Measurements from ENCODE around the gene TSPAN4. TPM values are rescaled to one million over a fixed set of nuclear protein-coding genes. Genes with fewer than 3 reads are reported as not detected.

TSPAN4 gene, protein sequence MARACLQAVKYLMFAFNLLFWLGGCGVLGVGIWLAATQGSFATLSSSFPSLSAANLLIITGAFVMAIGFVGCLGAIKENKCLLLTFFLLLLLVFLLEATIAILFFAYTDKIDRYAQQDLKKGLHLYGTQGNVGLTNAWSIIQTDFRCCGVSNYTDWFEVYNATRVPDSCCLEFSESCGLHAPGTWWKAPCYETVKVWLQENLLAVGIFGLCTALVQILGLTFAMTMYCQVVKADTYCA
- 14.8 and 15.1 TPM in 2 replicates for total RNA-seq

DNA sequence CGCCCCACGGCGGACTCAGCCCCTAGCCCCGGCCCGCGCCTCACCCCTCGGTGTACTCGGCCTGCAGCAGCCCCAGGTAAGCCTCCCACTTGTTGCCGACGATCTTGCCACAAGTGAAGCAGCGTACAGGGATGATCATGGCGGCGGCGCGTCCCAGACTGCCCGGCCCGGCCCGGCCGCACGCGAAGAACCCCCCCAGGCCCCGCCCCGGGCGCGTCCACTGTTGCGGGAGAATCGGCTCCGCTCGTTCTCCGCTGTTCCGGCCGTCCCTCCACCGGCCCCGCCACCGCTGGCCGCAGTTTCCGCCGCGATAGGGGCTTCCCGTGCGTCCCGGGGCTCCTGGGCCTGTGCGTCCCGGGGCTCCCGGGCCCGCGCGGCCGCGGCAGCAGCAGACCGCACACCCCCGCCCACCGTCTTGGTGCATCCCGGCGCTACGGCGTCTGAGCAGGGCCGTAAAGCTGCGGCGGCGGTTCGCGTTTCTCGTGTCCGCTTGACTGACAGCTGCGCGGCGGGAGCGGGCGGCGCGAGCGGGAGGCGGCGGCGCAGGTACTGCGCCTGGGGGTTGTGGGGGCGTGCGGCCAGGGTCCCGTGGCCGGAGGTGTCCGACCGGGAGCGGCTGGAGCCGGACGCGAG, at the start of gene TSPAN4, which contains the start of gene POLR2L:
Gene TSPAN4 (plus strand): TSS at position 483 of the 633 bp plus-strand sequence. CDS start 7,453 bp downstream, outside the sequence.
Gene POLR2L (minus strand): TSS at position 160 of the 633 bp plus-strand sequence. CDS start 21 bp downstream, at position 139.
- intact Hi-C loops (cut with micrococcal nuclease) = loop anchor here (1.0 to 2.0 kb wide), 2 partner anchors 10 to 34 kb away; partner anchors contain the start of genes CD151 and RPLP2
- DNase-seq = peak; percentile 96
- Mint-ChIP-seq H3K36me3 (ENCODE audit: low read depth) (peaks cover 23% of the 10 kb centered on the region), H3K27me3 (no peaks in the 10 kb centered on the region), H3K27ac (peak within 1 kb of the TSS; percentile 85), H3K4me1 (peaks cover 19% of the 10 kb centered on the region), H3K4me3 (peak within 1 kb of the TSS; percentile 89), H3K9me3 (no peaks in the 10 kb centered on the region)

DNA sequence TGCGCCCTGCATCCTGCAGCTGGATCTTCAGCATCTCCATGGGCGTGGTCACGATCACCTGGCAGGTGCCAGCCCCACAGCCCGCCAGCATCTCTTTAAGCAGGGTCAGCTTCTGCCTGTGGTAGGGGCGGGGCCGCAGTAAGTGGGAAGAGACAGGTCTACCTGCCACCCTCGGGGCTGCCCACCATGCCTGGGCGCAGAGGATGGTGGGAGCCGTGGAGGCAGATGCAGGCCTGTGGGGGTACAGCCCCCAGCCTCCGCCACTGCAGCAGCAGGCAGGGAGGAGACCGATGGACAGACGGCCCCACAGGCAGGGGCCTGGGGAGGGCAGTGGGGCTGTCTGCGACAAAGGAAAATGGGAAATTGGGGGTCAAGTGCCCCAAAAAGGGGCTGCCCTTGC, 49.8 kb upstream of the TSPAN4 start:
- intact Hi-C loops (cut with micrococcal nuclease) = no loop called here
- Mint-ChIP-seq H3K36me3 (ENCODE audit: low read depth) (peaks cover 13% of the 10 kb centered on the region), H3K27ac (no peak overlapping the region), H3K9me3 (no peaks in the 10 kb centered on the region), H3K4me3 (no peak overlapping the region), H3K27me3 (no peaks in the 10 kb centered on the region), H3K4me1 (peaks cover 9% of the 10 kb centered on the region)
- no peak for DNase-seq

DNA sequence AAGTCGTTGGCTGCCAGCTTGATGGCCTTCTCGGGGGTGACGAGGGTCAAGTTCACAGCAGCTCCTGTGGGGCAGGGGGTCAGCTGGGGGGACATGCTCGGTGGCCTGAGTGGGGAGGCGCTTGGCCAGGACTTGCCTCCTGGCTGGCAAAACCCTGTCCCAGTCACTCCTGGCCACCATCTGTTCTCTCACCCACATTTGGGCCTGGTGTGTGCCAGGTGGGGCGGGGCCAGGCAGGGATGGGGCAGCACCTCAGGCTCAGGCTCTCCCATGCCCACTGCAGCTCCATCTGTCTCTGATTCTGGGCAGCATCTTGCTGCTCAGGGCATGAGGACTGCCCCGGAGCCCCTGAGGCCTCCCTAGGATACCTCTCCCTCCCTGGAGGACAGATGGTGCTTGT, 49.1 kb upstream of the TSPAN4 start:
- Mint-ChIP-seq H3K36me3 (ENCODE audit: low read depth) (peaks cover 13% of the 10 kb centered on the region), H3K4me3 (peak overlapping the region; percentile 59), H3K27ac (no peak overlapping the region), H3K9me3 (no peaks in the 10 kb centered on the region), H3K4me1 (peaks cover 9% of the 10 kb centered on the region), H3K27me3 (no peaks in the 10 kb centered on the region)
- intact Hi-C loops (cut with micrococcal nuclease) = no loop called here
- no peak for DNase-seq

DNA sequence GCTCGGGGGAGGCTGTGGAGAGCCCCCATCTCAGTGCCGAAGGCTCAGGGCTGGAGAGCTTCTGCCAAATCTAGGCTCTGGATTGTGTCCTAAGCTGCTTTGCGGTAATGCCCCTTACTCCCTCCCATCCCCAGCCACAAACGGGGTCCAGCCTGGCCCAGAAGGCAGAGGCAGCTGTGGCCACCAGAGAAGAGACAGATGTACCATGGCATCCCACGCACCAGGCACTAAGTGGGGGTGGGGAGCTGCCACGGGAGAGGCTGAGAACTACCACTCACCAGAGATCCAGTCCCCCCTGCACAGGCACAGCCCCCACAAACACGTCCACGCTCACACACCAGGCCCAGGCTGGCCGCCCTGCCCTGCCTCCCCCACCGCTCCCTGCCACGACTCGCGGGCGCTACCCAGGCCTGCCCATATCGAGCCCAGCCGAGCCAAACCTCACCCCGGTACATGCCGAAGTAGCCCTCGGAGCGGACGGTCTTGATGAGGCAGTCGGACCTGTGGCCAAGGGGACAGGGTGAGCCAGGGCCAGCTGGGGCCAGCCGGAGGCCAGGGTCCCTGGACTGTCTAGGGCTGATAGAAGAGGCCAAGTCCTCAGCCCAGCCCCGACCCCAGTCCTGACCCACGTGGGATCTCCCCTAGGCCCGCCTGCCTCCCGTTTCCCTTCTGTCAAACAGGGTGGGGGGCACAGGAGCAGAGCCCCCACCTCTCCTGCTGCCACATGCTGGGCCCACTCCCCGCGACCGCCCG, 48.5 kb upstream of the TSPAN4 start:
- H3K27me3 Mint-ChIP-seq = no peaks in the 10 kb centered on the region
- H3K36me3 Mint-ChIP-seq (ENCODE audit: low read depth) = peaks cover 13% of the 10 kb centered on the region
- H3K9me3 Mint-ChIP-seq = no peaks in the 10 kb centered on the region
- H3K4me1 Mint-ChIP-seq = peaks cover 9% of the 10 kb centered on the region
- H3K4me3 Mint-ChIP-seq = peak overlapping the region; percentile 59
- H3K27ac Mint-ChIP-seq = no peak overlapping the region
- no peak for DNase-seq
- intact Hi-C loops (cut with micrococcal nuclease) = no loop called here

DNA sequence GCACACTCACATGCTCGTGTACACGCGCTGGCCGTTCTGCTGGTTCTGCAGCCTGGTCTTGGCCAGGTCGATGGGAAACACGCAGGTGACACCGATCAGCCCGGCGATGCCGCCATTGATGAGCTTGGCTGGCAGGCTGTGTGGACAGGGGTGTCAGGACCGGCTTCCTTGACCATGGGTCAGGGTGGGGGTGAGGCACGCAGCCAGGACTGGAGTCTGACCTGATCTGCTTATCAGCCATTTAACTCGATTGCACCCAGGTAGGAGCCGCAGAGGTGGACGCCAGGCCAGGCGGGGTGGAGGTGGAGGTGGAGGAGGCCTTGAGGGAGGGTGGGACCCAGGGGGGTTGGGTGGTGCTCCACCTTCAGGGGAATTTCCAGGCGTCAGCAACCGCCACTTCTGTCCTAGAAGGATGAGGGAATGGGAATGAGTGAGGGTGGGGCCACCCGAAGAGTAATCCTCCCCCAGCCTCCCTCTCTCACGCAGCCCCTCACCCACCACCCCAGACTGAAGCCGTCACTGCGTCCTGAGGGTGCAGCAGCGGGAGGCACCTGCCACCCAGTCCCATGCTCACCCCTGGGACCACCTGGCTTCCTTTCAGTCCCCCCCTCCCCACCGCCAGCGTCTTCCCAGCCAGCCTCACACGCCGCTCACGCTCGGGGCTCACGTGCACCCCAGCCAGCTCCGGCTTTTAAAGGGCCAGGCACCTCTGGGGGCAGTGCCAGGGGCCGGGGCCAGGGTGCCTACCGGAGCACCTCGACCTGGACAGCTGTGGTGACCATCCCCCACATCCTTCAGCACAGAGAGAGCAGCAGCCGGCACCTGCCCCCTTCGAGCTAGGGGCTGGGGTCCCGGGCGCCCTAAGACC, 47.7 kb upstream of the TSPAN4 start:
- peaks cover 7% of the 10 kb centered on the region for H3K4me1 Mint-ChIP-seq
- no peak for DNase-seq
- intact Hi-C loops (cut with micrococcal nuclease) = loop anchor here (5.0 kb wide), 3 partner anchors 98 to 288 kb away; partner anchors contain the start of genes DEAF1, PHRF1, RNH1 and TMEM80
- peaks cover 15% of the 10 kb centered on the region for H3K36me3 Mint-ChIP-seq (ENCODE audit: low read depth)
- H3K27me3 Mint-ChIP-seq = no peaks in the 10 kb centered on the region
- no peaks in the 10 kb centered on the region for H3K9me3 Mint-ChIP-seq
- H3K27ac Mint-ChIP-seq = no peak overlapping the region
- H3K4me3 Mint-ChIP-seq = peak overlapping the region; percentile 68

DNA sequence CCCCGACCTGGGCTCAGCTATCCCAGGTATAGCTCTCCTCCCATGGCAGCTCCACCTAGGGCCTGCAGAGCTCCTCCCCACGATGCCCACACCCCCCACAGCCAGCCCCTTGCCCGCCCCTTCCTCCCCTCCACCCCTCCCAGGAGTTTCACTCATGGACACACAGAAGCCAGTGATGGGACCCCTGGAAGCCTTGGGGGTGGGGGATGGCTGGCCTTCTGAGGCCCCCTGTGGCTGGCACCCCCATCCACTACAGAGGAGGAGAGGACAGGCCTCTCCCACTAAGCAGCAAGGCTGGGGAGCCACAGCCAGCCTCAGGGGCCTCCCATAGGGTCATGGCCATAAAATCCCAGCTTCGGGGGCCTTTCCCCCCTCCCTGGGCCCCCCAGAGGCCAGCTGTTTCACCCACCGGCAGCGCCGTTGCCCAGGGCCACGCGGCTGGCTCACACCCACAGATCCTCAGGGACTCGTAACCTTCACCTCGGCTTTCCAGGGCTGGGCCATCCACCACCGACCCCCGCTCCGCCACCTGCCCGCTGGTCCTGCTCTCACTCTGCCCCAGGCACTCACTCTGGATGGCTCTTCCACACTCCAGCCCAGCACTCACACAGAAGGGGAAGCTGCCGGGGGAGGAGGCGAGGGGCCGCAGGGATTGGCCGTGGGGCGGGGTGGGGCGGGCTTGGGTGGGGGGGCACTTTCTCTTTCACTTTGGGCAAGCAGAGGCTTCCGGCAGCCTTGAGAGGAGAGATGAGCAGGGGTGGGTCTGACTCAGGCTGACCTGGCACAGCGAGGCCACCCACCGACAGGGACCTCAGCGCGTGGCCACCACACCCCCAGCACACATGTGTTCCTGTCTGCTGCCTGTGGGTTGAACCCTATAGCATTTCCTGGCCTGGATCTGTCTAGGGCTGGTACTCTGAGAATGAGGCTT, 46.8 kb upstream of the TSPAN4 start:
- Mint-ChIP-seq H3K36me3 (ENCODE audit: low read depth) (peaks cover 16% of the 10 kb centered on the region), H3K4me3 (peak overlapping the region; percentile 91), H3K27ac (peak overlapping the region; percentile 80), H3K4me1 (peaks cover 7% of the 10 kb centered on the region), H3K27me3 (no peaks in the 10 kb centered on the region), H3K9me3 (no peaks in the 10 kb centered on the region)
- DNase-seq = peak; percentile 93
- intact Hi-C loops (cut with micrococcal nuclease) = loop anchor here (1.0 to 5.0 kb wide), 7 partner anchors 9 to 289 kb away; partner anchors contain the start of genes DEAF1, GATD1, PHRF1 and PIDD1

DNA sequence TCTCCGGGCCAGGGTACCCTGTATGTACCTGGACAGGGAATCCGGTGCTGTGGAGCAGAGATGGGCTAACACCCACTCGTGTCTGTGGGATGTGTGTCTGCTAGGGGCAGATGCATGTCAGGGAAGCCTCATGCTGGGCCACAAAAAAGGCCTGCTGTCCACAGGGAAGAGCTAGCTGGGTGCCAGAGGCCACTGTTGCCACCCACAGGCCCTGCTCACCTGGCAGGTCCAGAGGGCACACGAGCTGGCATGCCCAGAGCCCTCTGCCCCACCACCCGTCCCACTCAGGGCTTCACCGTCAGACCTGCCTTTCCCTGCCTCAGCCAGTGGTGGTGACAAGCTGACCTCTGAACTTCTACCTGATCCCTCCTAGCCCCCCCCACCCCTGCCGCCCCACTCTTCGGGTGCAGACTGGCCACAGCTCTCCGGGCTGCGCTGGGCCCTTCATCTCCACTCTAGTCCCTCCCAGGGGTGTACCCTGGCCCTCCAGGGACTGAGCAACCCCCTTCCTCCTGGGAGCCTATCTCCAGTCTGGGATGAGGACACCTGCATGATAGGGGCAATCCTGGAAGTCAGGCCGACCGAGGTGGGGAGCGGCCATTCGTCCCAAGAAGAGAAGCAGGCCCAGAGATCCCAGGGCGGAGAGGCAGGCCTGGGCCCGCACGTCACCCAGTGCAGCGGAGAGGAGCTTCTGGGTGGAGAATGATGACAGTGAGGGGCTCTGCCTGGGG, 45.9 kb upstream of the TSPAN4 start:
- no peak for DNase-seq
- no peaks in the 10 kb centered on the region for H3K9me3 Mint-ChIP-seq
- peak overlapping the region; percentile 91 for H3K4me3 Mint-ChIP-seq
- intact Hi-C loops (cut with micrococcal nuclease) = loop anchor here (1.0 to 5.0 kb wide), 7 partner anchors 9 to 289 kb away; partner anchors contain the start of genes DEAF1, GATD1, PHRF1 and PIDD1
- H3K36me3 Mint-ChIP-seq (ENCODE audit: low read depth) = peaks cover 18% of the 10 kb centered on the region
- H3K27ac Mint-ChIP-seq = peak overlapping the region; percentile 87
- H3K27me3 Mint-ChIP-seq = no peaks in the 10 kb centered on the region
- peaks cover 7% of the 10 kb centered on the region for H3K4me1 Mint-ChIP-seq

DNA sequence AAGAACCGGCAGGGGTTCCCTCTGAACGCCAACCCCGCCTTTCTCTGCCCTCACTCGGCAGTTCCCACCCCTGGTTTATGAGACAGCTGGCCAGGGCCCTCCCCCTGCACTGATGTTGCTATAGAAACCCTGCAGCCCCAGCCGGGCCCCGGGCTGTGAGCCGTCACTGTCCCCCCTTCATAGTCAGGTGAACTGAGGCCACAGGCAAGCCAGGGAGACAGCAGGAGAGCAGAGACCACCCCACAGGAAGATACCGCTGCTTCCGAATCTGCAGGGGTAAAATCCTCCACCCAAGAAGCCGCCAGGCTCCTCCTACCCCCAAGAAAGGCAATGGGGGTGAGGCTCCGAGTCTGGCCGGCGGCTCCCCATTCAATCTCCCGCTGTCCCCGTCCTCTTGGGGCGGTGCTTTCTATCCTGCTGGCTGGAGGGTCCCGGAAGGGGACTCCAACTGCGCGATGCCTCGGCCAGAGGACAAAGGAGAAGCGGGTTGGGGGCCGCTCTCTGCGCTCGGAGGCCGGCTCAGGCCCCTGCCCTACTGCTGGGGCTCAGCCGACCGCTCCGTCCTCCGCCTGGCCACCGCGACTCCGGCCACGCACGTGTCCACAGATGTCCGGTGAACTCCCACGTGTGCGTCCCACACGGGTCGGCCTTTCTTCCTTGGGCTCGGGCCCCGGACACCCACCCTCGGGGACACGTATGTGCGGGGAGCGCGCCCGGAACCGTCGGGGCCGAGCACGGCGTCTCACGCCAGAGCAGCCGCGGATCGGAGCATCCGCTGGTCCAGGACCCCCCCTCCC, 45.2 kb upstream of the TSPAN4 start:
- intact Hi-C loops (cut with micrococcal nuclease) = loop anchor here (2.0 to 5.0 kb wide), 5 partner anchors 21 to 290 kb away; partner anchors contain the start of genes DEAF1, GATD1, PHRF1 and RNH1
- H3K27ac Mint-ChIP-seq = peak overlapping the region; percentile 87
- peak overlapping the region; percentile 91 for H3K4me3 Mint-ChIP-seq
- H3K27me3 Mint-ChIP-seq = no peaks in the 10 kb centered on the region
- peaks cover 7% of the 10 kb centered on the region for H3K4me1 Mint-ChIP-seq
- peaks cover 16% of the 10 kb centered on the region for H3K36me3 Mint-ChIP-seq (ENCODE audit: low read depth)
- peak; percentile 92 for DNase-seq
- no peaks in the 10 kb centered on the region for H3K9me3 Mint-ChIP-seq

DNA sequence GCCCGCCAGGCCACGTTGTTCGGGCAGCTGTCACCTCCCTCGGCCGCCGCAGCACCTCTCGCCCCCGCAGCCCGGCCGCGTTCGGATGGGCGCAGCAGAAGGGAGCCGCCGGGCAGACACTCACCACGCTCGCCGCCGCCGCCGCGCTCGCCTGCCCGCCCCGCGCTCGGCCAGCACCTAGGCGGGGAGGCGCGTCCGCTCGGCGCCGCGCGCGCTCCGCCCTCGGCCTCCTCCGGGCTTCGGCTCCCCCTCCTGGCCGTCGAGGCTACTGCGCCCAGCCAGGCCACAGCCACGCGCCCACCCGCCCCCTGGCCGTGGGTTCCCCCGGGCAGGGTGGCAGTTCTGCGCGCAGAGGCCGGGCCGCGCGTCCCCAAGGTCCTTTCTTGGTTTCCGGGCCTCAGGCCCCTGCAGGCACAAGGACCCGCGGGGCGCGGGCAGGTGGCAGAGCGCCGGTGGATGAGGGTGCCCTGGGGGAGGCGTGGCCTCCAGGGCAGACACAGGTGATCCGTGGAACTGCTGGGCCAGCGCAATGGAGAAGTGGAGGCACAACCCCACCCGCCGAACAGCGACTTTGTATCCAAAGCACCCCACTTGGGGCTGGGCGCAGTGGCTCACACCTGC, 44.4 kb upstream of the TSPAN4 start, which contains the start of gene SLC25A22:
Gene SLC25A22 (minus strand): TSS at position 189 of the 621 bp plus-strand sequence. CDS start 3,275 bp downstream, outside the sequence.
- peak within 1 kb of the TSS; percentile 87 for H3K27ac Mint-ChIP-seq

DNA sequence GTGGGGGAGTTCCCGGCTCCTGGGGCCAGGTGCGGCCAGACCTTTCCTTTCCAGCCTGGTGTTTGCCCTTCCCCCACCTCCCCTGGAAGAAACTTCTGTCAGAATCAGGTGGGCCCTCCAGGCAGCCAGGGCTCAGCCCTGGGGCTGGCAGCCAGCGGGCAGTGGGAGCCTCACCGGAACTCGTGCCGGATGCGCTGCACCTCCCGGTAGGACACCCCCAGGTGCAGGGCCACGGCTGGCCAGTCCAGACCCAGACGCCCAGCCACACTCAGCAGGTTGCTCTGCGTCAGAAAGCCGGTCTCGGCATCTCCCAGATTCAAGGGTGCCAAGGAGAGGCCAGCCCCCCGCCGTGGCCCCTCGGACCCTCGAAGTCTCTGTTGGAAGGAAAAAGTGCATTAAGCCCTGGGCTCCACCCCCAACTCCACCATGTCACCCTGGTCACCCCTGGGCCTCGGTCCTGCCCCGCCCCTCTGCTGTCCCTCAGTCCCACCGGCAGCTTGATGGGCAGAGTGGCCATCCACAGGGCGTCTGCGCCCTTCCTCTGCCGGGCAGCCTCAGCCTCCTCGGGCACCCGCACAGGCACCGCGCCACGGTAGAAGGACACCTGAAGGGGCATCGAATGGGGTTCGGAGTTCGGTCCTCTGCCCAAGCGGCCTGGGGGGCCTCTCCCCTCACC, 42.9 kb upstream of the TSPAN4 start:
- Mint-ChIP-seq H3K27me3 (no peaks in the 10 kb centered on the region), H3K9me3 (no peaks in the 10 kb centered on the region), H3K27ac (no peak overlapping the region), H3K36me3 (ENCODE audit: low read depth) (peaks cover 14% of the 10 kb centered on the region), H3K4me1 (peaks cover 9% of the 10 kb centered on the region), H3K4me3 (no peak overlapping the region)
- DNase-seq = no peak
- intact Hi-C loops (cut with micrococcal nuclease) = loop anchor here (5.0 kb wide), 3 partner anchors 102 to 292 kb away; partner anchors contain the start of genes DEAF1, PHRF1, RNH1 and TMEM80

More for the DNA sequence above, 44.4 kb upstream of the TSPAN4 start, which contains the start of gene SLC25A22:
- intact Hi-C loops (cut with micrococcal nuclease) = loop anchor here (5.0 kb wide), 3 partner anchors 101 to 291 kb away; partner anchors contain the start of genes DEAF1, PHRF1, RNH1 and TMEM80
- Mint-ChIP-seq H3K27me3 (no peaks in the 10 kb centered on the region), H3K4me1 (peaks cover 7% of the 10 kb centered on the region), H3K36me3 (ENCODE audit: low read depth) (peaks cover 16% of the 10 kb centered on the region), H3K4me3 (peak within 1 kb of the TSS; percentile 91), H3K9me3 (no peaks in the 10 kb centered on the region)
- peak; percentile 97 for DNase-seq

All from activated CD4-positive, alpha-beta T cell treated with anti-CD3 and anti-CD28 coated beads, Interleukin-2, amount 10 ng/mL, durations not matched to agents 24 days and 14 days (primary cell).